Stromal cell of bone marrow (primary cell): ENCODE measurements around the gene BABAM2.
A peak's percentile ranks its signal among the peaks of the same experiment; 100 is the strongest.
"Not testable (repeated sequence)": the region's sequence is repeated elsewhere in the genome, so short reads cannot be mapped to it uniquely, and the experiment has no call there.

ENCODE experiments used
- DNase-seq: peaks from one replicate; pipeline ENCODE4 v3.0.0-alpha.2; 2012; ENCODE audit warnings: low read depth

The BABAM2 gene

DNA sequence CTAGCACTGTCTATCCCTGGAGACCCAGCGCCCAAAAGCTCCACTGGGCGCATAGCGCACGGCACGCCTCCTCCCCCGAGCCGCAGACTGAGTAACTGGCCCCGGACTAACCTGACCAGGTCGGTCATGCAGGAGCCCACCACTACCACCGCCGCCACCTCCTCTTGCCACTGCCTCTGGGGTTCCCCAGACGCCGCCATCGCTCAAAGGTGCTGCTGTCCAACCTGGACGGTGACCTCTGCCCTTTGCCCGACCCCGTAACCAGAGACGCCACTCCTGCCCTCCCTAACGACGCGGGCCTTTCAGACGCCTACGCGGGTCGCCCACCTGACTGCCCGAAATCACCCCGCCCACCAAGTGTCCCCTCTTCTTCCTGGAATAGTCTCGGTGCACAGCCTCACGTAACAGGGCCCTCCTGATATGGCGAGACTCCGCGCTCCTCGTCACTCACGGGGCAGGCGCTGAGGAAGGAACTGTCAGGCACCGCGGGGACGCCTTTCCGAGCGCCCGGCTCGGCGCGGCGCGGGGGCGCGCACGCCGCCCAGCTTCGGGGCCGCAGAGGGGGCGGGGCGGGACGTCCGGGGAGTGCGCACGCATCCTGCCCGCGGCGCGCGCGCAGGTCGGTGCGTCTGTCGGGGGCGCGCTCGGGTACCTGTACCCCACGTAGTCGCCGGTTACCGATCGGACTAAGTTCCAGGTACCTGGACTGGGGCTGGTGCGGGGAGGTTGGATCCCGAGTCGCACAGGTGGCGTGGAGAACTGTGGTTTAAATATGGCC lies at the start of gene BABAM2, which contains the start of gene RBKS:
TSS of gene BABAM2 (plus strand) at position 584 of the 778 bp plus-strand sequence. CDS start 3,828 bp downstream, outside the sequence.
TSS of gene RBKS (minus strand) at position 242 of the 778 bp plus-strand sequence. CDS start at position 200, 42 bp downstream.
- DNase-seq = peak; percentile 63

DNA sequence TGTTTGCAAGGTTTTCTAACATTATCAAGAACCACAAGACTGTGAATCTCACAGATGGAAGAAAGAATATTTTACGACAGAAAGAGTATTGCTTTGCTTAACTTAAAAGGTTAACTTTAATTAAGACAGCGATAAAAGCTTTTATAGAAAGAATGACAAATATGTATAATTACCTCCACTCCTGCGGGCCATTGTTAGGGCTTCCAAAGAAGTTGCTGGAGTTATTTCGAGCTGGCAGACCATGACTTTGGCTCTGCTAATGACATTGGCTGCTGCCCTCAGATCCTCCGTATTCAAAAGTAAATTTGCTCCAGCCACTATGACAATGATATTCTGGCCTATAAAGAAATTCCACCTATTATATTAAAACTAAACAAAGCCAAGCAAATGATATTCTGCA lies 47.6 kb upstream of the BABAM2 start:
- no peak for DNase-seq

DNA sequence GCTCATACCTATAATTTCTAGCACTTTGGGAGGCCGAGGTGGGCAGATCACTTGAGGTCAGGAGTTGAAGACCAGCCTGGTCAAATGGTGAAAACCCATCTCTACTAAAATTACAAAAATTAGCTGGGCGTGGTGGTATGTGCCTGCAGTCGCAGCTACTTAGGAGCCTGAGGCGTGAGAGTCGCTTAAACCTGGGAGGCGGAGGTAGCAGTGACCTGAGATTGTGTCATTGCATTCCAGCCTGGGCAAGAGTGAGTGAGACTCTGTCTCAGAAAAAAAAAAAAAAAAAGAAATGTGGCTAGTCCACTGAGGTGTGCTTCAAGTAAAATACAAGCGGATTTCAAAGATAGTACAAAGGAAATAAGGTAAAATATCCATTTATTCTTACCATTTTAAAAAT lies 46.5 kb upstream of the BABAM2 start:
- no peak for DNase-seq

DNA sequence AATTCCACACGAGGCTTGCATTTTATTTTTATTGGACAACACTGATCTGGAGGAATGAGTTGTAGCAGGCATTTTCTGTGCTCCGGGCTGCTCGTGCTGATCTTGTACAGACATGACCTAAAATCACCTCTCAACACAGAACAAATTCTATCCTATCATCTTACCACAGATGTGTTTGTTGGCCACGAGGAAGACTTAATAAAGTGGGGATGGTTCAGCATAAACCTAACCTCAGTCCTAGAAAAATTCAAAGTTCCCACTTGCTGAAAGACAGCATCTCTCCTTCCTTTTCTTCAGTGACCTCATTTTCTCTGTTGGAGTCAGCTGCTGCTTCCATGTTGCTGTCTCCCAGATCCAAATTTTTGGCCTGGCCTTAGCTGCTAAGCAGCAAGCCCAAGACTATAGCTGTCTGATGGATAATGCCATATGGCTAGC lies 45.7 kb upstream of the BABAM2 start:
- DNase-seq = peak; percentile 16

DNA sequence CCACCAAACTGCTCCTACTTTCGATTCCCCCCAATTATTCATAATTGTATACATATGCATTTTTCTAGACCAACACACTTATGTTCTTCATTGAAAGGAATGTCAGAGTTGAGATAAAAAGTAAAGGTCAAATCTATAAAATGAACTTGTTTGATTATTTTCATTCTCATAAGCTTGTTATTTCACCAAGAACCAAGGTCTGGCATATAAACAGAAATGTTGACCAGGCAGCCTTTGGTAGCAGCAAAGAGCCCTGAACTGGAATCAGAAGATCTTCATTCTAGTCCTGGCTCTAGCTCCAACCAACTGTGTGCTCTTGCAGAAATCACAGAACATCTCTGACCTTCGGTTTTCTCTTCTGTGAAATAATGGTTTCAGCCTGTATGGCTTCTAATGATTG lies 43.2 kb upstream of the BABAM2 start:
- DNase-seq = no peak

DNA sequence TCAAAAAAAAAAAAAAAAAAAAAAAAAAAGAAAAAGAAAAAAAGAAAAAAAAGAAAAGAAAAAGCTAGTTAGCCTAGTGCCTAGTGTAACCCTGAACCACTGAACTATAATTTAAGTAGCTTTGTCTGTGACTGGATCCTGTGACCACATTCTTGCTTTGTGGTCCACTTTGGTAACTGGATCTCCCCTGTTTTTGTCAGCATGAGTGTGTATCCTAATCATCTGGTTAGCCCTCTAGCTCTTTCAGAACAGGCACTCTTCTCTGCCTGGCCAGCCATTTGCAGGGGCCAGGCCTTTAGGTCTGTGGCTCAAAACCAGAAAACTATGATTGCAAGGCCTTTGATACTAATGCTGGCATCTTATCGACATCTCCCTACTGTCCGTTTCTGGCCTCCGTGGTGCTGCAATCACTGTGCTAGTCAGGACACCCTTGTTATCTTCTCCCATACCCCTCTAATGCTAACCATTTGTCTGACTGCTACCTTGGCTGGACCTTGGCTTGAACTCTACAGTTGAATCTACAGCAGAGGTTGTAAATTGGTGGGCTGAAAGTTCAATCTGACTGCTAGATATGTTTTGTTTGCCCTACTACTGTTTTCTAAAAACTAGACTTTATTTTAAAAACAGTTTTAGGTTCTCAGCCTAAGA lies 40.8 kb upstream of the BABAM2 start:
- peak; percentile 55 for DNase-seq

DNA sequence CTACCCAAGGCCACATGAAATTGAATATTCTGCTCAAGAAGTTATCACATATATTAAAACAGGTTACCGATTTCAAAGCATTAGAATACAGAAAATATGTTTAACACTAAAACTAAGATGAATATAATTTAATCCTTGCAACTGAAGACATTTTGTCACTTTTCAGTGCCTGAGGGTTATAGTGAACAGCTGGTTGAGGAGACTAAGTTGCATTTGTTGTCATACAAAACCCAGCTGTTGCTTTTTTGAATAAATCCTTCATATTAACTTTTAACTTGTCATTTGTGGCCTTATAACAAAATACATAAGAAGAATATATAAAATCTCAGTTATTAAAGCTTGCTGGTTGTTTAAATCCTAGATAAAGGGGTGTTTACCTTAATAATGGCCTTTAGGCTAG lies 37.8 kb upstream of the BABAM2 start:
- no peak for DNase-seq

DNA sequence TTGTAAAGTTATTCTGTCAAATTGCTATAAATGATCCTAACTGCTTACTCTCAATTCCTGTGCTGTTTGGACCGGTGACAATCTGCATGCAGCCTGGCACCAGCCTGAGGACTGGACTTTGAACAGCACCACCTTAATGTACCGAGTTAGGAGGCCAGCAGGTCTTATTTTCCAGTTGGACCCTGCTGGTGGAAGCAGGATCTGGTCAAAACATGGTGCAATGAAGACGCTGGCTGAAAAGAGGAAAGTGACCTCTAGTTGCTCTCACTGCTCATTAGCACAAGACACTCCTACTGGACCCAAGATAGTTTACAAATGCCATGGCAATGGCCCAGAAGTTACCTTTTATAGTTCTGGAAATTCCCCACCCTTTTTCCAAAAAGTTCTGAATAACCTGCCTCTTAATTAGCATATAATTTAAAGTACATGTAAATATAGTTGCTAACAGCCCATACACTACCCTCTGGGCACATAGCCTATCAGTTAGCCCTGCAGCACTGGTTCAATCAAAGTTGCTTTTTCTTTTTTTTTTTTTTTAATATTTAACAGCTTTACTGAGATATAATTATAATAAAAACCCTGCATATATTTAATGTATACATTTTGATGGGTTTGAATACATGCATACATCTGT lies 36.2 kb upstream of the BABAM2 start:
- DNase-seq = no peak

DNA sequence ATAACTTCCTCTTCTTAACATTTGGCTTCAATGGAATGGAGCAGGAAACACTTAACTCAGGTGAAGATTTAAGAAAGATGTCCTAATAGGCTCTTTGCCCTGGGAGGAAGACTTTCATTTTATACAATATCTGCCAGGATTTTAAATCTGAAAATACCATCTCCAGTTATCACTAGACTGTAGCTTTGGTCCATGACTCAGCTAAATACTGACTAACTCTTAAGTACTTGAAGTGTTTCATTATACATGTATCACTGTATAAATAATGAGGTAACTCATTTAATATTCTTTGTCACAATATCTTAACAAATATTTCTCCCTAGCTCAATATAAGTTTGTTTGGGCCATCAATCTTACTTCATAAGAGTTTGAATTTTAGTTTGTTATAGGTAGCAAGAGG lies 35.1 kb upstream of the BABAM2 start:
- DNase-seq = peak; percentile 55

DNA sequence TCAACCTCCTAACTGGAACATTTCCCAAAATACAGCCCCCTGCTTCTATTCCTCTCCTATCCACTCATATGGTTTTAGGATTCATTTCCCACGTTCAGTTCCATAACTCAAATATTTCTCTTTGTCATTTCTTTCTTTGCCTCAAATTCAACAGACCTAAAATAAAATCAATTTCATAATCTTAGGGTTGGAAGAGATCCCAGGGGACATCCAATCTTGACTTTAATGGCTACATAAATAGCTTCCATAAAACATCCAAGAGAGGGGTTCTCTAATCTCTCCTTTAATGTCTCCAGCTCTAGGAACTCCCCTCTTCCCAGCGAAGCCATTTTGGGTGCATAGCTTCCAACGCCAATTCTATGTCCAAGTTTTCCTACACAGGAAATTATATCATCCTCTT lies 34.1 kb upstream of the BABAM2 start:
- no peak for DNase-seq

DNA sequence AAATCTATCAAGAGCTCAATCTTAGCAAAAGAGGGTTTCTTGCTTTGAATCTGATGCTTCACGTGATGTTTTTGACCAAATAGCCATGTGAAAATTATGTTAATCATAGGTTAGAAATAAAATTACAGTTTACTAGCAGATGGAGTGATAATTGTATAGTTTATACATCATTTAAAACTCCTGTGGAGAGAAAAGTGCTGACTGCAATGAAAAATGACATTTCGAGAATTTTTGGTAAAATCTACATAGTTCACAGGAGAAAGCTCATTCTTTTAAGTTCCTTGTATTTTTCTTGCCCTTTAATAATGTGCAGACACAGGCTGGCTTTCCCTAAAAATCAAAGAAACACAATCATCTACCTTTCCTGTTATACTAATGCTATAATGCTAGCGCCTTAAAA lies 33.6 kb upstream of the BABAM2 start:
- DNase-seq = no peak

DNA sequence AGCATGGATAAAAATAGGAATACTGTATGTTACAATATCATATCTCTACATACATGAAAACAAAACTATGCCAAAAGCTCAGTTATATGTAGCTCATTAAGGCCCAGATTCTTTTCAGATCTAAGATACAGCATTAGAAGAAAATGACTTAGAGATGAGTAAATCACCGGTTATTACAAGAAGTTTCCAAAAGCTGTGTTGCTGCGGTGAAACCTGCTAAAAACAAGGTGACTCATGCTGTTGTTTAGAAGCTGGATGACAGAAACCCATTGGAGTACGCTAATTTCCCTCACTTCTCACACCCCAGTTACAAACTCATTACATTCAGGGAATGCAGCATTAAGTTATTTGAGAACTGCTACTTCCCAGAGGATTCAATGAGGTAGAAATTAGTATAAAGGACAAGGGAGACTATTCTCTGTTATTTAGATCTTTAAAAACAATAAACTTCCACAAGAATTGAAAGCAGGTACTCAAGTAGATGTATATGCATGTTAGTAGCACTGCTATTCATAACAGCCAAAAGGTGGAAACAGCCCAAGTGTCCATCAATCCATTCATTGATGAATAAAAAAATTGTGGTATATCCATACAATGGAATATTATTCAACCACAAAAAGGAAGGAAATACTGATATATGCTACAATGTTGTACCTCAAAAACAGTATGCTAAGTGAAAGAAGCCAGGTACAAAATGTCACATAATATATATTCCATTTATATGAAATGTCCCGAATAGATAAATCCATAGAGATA lies 32.9 kb upstream of the BABAM2 start:
- no peak for DNase-seq

DNA sequence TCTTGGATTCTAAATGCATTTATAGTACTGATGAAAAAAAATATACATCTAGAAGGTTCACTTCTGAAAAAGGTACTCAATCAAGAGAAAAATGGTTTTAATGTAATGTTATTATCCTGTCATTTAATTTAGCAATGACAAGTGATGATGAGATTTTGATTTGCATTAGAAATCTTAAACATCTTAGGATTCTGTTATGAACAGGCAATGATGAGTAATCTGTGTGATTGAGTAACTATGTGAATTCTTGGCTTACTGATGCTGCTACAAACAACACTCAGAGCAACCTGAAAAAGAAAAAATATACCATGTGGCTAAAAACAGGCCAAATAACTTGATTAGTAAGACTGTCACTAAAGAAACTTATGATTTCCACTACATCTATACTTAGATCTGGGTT lies 30.4 kb upstream of the BABAM2 start:
- peak; percentile 76 for DNase-seq

DNA sequence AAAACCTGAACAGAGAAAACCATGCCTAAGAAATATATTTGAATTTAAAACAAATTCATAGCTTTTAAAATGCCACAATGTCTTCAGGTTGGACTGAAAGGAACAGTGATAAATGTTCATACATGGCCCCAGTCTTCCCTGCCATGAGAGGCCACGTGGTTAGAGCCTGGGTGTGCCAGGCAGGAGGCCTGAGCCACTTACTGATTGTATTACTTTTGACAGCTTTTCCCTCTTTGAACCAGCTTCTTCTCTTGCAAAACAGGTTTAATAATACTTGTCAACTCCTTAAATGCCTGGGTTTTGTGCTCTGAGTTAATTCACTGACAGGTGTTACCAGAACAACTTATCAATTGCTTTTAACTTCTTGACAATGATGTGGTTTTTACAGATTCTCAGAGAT lies 27.4 kb upstream of the BABAM2 start:
- no peak for DNase-seq

DNA sequence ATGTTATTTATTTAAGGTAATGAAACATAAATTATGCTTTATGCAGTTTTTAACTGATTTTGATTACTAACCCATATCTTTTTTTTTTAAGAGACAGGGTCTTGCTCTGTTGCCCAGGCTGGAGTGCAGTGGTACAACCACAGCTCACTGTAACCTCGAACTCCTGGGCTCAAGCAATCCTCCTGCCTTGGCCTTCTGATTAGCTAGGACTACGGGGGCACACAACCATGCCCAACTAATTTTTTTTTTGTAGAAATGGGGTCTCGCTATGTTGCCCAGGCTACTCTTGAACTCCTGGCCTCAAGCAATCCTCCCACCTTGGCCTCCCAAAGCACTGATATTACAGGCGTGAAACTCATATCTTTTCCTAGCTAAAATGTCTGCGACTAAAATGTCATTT lies 26.6 kb upstream of the BABAM2 start:
- DNase-seq = not testable (repeated sequence)

DNA sequence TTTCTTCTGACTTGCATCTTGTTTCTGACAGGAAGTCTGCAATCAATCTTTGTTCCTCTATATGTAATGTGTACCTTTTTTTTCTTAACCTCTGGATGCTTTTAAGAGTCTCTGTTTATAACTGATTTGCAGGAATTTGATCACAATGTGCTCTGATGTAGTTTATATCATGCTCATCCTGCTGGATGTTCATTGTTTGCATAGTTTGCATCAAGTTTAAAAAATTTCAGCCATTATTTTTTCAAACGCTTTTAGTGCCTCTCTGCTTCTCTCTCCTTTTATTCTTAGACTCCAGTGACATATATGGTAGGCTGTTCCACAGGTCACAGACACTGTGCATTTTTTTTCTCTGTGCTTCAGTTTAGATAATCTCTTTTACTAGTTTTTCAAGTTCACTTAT lies 24.3 kb upstream of the BABAM2 start:
- DNase-seq = no peak

DNA sequence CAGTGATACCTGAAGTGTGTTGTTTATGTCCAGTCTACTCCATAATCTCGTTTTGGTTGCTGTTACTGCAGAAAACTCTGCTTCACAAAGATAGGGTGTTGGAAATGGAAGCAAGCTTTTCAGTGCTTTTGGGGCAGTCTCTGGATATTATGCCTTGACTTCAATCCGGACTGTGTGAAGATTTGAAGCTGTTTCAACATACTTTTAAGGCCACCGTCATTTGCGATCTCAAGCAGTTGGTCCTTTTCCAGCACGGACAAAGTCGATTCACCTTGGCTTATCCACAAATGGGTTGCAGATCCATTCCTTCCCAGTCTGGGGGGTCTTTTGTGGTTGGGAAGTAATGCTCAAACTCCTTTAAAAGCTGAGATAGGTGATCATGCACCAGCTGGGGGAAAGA lies 20.8 kb upstream of the BABAM2 start:
- no peak for DNase-seq

DNA sequence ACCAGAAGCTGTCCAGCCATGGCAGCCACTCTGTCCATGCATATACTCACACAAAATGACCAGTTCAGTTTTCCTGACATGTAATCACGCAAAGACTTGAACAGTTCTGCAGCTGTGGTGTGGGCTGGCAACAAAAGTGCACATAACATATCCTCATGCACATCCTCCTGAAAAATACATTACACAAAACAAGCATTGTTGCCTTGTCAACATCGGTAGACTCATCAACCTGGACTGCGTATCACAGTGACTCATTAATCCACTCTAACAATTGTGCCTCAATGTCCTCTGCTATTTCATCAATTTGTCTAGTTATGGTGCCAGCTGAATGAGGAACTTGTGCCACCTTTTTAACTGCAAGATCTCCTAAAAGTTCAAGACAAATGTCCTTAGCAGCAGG lies 19.8 kb upstream of the BABAM2 start:
- DNase-seq = no peak

DNA sequence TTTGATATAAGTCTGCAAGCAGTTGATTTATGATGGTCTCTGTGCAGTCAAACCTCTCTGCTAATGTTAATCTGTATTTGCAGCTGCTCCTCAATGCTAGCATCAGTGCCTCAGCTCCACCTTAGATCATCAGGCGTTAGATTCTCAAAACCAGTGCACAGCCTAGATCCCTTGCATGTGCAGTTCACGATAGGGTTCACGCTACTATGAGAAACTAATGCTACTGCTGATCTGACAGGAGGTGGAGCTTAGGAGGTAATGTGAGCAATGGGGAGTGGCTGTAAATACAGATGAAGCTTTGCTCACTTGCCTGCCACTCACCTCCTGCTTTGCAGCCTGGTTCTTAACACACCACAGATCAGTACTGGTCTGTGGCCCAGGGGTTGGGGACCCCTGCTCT lies 18.7 kb upstream of the BABAM2 start:
- no peak for DNase-seq

DNA sequence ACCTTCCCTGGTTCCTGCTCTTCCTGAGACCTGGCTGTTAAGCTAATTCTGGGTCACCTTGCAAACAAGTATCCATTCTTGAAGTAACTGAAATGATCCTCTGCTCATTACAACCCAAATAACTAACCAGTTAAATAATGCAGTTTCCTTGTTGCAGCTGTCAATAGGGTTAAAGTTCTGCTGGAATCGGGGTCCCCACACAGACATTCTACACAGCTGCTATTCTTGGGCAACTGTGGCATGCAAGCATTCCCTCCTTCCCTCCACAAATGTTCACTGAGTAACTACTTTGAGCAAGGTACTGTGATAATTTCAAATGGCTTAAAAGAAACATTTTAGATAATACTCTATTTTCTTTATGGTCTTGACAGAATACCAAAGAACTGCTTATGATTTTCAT lies 17.4 kb upstream of the BABAM2 start:
- DNase-seq = no peak

DNA sequence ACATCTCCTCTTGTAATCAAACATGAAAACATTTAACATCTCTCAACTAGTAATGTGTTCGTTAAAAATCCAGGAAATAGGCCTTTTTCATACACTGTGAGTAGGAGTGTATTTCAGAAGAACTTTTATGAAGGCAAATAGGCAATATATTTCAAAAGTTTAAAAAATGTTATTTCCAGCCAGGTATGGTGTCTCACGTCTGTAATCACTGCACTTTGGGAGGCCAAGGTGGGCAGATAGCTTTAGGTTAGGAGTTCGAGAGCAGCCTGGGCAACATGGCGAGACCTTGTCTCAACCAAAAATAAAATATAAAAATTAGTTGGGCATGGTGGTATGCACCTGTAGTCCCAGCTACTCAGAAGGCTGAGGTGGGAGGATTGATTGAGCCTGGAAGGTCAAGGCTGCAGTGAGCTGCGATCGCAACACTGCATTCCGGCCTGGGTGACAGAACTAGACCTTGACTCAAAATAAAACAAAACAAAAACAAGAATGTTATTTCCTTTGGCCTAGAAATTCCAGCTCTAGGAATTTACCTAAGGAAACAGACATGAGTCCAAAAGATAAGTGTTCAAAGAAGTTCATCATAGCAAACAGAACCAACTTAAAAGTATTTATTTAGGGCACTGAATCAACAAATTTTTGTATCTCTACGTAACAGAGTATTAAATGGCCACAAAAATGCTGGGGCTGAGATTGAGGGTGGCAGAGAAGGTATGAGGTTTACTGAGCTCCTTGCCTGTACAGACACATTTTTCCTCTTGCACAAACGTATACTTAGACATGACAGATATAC lies 15.2 kb upstream of the BABAM2 start:
- DNase-seq = no peak

DNA sequence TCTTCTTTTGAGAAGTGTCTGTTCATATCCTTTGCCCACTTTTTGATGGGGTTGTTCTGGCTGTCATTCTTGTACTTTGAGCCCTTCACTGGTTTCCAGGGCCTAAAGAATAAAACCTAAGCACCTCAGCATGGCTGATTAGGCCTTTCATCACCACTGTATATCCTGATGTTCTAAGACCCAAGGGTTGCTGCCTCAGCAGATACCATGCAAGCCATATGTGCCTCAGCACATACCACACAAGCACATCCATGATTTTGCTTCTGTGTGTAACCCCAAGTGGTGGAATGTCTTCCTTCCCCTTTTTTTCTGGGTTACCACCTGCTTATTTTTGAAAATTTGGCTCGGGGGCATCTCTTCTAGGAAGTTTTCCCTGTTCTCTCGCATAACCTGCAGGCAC lies 11.7 kb upstream of the BABAM2 start:
- DNase-seq = no peak
